Measurements from ENCODE around the gene EFNA5. TPM values are rescaled to one million over a fixed set of nuclear protein-coding genes. Genes with fewer than 3 reads are reported as not detected.

The EFNA5 gene
- total and polyA plus RNA-seq, 2 experiments from 2014 or later, result 8.5 to 18.8 TPM

- H3K9me2 ChIP-seq (replicated peaks; ENCODE audit: insufficient read depth), result no peaks in the 10 kb centered on the region
- H3K4me3 ChIP-seq, result no peak overlapping the region
- no peak overlapping the region for H2AFZ ChIP-seq
- H4K20me1 ChIP-seq (ENCODE audit: insufficient read depth, poor library complexity, severe bottlenecking), result no peaks in the 10 kb centered on the region
- no peak overlapping the region for H3K4me2 ChIP-seq
- H3K36me3 ChIP-seq (replicated peaks; ENCODE audit: insufficient read depth, low read depth), result no peaks in the 10 kb centered on the region
- H3K27me3 ChIP-seq, result no peaks in the 10 kb centered on the region
- no peak for DNase-seq (ENCODE audit: low spot score)
- H3K27ac ChIP-seq, result no peak overlapping the region
- no peaks in the 10 kb centered on the region for H3K79me2 ChIP-seq
- 89% methylated on average over 4 of the region's 4 CpGs for WGBS (ENCODE audit: low lambda C conversion rate, missing lambda C conversion rate)
- TF ChIP-seq CTCF (IDR thresholded peaks at IDR 0.05; ENCODE audit: poor library complexity) (no peak), EZH2phosphoT487 (IDR thresholded peaks at IDR 0.05; ENCODE audit: low read depth, severe bottlenecking, unreplicated experiment) (no peak), EZH2 (IDR thresholded peaks at IDR 0.05; ENCODE audit: borderline replicate concordance) (no peak)
- H3K9me3 ChIP-seq (ENCODE audit: low read depth), result no peaks in the 10 kb centered on the region
- no peaks in the 10 kb centered on the region for H3K4me1 ChIP-seq (ENCODE audit: insufficient read depth)
Observed at GRCh38 chr5:107680799-107681198, 10.1 kb upstream of the EFNA5 start.

- no peaks in the 10 kb centered on the region for H3K9me3 ChIP-seq (ENCODE audit: low read depth)
- H3K4me3 ChIP-seq, result no peak overlapping the region
- no peaks in the 10 kb centered on the region for H3K4me1 ChIP-seq (ENCODE audit: insufficient read depth)
- TF ChIP-seq EZH2 (IDR thresholded peaks at IDR 0.05; ENCODE audit: borderline replicate concordance), result no peak
- TF ChIP-seq CTCF (IDR thresholded peaks at IDR 0.05; ENCODE audit: poor library complexity), result no peak
- TF ChIP-seq EZH2phosphoT487 (IDR thresholded peaks at IDR 0.05; ENCODE audit: low read depth, severe bottlenecking, unreplicated experiment), result no peak
- DNase-seq (ENCODE audit: low spot score), result no peak
- no peak overlapping the region for H2AFZ ChIP-seq
- no peak overlapping the region for H3K4me2 ChIP-seq
- no peaks in the 10 kb centered on the region for H3K9me2 ChIP-seq (replicated peaks; ENCODE audit: insufficient read depth)
- H3K79me2 ChIP-seq, result no peaks in the 10 kb centered on the region
- no peaks in the 10 kb centered on the region for H3K27me3 ChIP-seq
- no peaks in the 10 kb centered on the region for H3K36me3 ChIP-seq (replicated peaks; ENCODE audit: insufficient read depth, low read depth)
- no peak overlapping the region for H3K27ac ChIP-seq
- no peaks in the 10 kb centered on the region for H4K20me1 ChIP-seq (ENCODE audit: insufficient read depth, poor library complexity, severe bottlenecking)
Observed at GRCh38 chr5:107680099-107680498, 9.4 kb upstream of the EFNA5 start.

GRCh38 chr5:107676702-107677101, 6.0 kb upstream of the EFNA5 start:
- no peak for DNase-seq (ENCODE audit: low spot score)
- no peaks in the 10 kb centered on the region for H3K4me1 ChIP-seq (ENCODE audit: insufficient read depth)
- H3K27ac ChIP-seq, result no peak overlapping the region
- TF ChIP-seq EZH2 (IDR thresholded peaks at IDR 0.05; ENCODE audit: borderline replicate concordance) (no peak), EZH2phosphoT487 (IDR thresholded peaks at IDR 0.05; ENCODE audit: low read depth, severe bottlenecking, unreplicated experiment) (no peak), CTCF (IDR thresholded peaks at IDR 0.05; ENCODE audit: poor library complexity) (no peak)
- no peaks in the 10 kb centered on the region for H3K27me3 ChIP-seq
- no peak overlapping the region for H2AFZ ChIP-seq
- no peak overlapping the region for H3K4me3 ChIP-seq
- no peaks in the 10 kb centered on the region for H4K20me1 ChIP-seq (ENCODE audit: insufficient read depth, poor library complexity, severe bottlenecking)
- H3K9me2 ChIP-seq (replicated peaks; ENCODE audit: insufficient read depth), result no peaks in the 10 kb centered on the region
- H3K79me2 ChIP-seq, result no peaks in the 10 kb centered on the region
- no peaks in the 10 kb centered on the region for H3K9me3 ChIP-seq (ENCODE audit: low read depth)
- no peaks in the 10 kb centered on the region for H3K36me3 ChIP-seq (replicated peaks; ENCODE audit: insufficient read depth, low read depth)
- H3K4me2 ChIP-seq, result no peak overlapping the region

GRCh38 chr5:107675201-107675600, 4.5 kb upstream of the EFNA5 start:
- 87% methylated on average over 9 of the region's 9 CpGs for WGBS (ENCODE audit: low lambda C conversion rate, missing lambda C conversion rate)
- H3K27me3 ChIP-seq, result no peaks in the 10 kb centered on the region
- TF ChIP-seq EZH2 (IDR thresholded peaks at IDR 0.05; ENCODE audit: borderline replicate concordance), result no peak
- no peak for TF ChIP-seq EZH2phosphoT487 (IDR thresholded peaks at IDR 0.05; ENCODE audit: low read depth, severe bottlenecking, unreplicated experiment)
- no peak for TF ChIP-seq CTCF (IDR thresholded peaks at IDR 0.05; ENCODE audit: poor library complexity)

More at GRCh38 chr5:107675201-107675600, 4.5 kb upstream of the EFNA5 start:
- Histone ChIP-seq H3K79me2 (peaks cover 12% of the 10 kb centered on the region), H3K36me3 (replicated peaks; ENCODE audit: insufficient read depth, low read depth) (no peaks in the 10 kb centered on the region), H3K4me3 (no peak overlapping the region), H3K9me3 (ENCODE audit: low read depth) (no peaks in the 10 kb centered on the region), H2AFZ (no peak overlapping the region), H3K4me1 (ENCODE audit: insufficient read depth) (no peaks in the 10 kb centered on the region), H3K4me2 (no peak overlapping the region), H3K27ac (no peak overlapping the region), H3K9me2 (replicated peaks; ENCODE audit: insufficient read depth) (no peaks in the 10 kb centered on the region), H4K20me1 (ENCODE audit: insufficient read depth, poor library complexity, severe bottlenecking) (no peaks in the 10 kb centered on the region)
- DNase-seq (ENCODE audit: low spot score), result no peak
